Muscle layer of duodenum (tissue), 2 donors: ENCODE measurements around the gene RFTN1.

Experiments
- H3K27ac ChIP-seq: one replicate; pipeline ENCODE4 v1.7.0; 2013; ENCODE audit warnings: mild to moderate bottlenecking, low read length
- H3K27me3 ChIP-seq: one replicate; pipeline ENCODE4 v1.7.0; 2013; ENCODE audit warnings: low read depth, mild to moderate bottlenecking, control low read depth, low read length
- H3K36me3 ChIP-seq, 2 donors: one replicate each; pipeline ENCODE4 v1.7.0; 2013; ENCODE audit warnings: low read length in 2 of 2, control low read depth in 1 of 2, mild to moderate bottlenecking in 1 of 2; ENCODE audit not compliant: insufficient read depth in 2 of 2, control insufficient read depth in 1 of 2
- H3K4me1 ChIP-seq, 2 donors: one replicate each; pipeline ENCODE4 v1.7.0; 2013; ENCODE audit warnings: low read length in 2 of 2, mild to moderate bottlenecking in 2 of 2, control low read depth in 1 of 2, moderate library complexity in 1 of 2; ENCODE audit not compliant: insufficient read depth in 2 of 2, control insufficient read depth in 1 of 2
- H3K4me3 ChIP-seq, 2 donors: one replicate each; pipeline ENCODE4 v1.7.0; 2013; ENCODE audit warnings: low read length in 2 of 2, low read depth in 1 of 2, mild to moderate bottlenecking in 1 of 2
- H3K9me3 ChIP-seq, 2 donors: one replicate each; pipeline ENCODE4 v1.7.0; 2013; ENCODE audit warnings: low read length in 2 of 2, control low read depth in 1 of 2, mild to moderate bottlenecking in 1 of 2; ENCODE audit not compliant: control insufficient read depth in 1 of 2
- donor health status: healthy.

The RFTN1 gene, protein sequence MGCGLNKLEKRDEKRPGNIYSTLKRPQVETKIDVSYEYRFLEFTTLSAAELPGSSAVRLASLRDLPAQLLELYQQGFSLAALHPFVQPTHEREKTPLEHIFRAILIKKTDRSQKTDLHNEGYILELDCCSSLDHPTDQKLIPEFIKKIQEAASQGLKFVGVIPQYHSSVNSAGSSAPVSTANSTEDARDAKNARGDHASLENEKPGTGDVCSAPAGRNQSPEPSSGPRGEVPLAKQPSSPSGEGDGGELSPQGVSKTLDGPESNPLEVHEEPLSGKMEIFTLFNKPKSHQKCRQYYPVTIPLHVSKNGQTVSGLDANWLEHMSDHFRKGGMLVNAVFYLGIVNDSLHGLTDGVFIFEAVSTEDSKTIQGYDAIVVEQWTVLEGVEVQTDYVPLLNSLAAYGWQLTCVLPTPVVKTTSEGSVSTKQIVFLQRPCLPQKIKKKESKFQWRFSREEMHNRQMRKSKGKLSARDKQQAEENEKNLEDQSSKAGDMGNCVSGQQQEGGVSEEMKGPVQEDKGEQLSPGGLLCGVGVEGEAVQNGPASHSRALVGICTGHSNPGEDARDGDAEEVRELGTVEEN

DNA sequence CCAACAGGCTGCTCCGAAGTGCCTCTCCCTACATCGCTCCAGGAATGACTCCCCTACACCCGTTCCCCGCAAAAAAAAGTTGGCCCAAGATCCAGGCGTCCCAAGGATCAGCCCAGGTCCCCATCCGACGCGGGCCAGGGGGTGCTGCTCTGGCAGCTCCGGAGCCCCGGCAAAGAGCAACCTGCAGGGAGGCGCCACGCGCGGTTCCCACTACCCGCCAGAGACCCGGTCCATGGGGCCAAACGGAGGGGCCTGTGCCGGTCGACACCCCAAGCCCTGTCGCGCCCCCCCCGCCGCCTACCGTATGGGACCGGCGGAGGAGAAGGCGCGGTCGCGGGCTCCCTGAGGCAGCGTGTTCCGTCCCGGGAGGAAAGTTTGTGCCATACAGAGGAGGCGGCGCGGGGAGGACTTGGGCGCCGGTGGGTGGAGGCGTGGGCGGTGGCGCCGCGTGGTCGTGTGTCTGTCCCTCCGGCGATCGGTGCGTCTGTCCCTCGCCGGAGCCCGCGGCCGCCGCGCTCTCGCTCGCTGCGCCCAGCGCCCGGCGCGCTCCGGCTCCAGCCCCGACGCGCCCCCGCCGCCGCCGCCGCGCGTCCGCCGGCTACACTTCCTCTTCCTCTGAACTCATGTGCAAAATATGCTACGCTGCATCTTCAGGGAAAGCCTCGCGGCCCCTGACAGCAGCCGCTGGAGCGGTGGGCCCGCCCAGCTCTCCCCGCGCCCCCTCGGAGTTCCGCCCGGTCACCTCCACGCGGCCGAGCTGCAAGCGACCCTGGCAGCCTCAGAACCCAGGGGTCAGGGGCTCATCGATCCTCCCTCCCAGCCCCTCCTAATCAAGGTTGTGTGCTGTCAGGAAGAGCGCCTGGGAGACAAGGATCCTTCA lies at the start of gene RFTN1:
TSS of gene RFTN1 (minus strand) at position 559 of the 880 bp plus-strand sequence. CDS start 19,830 bp downstream, outside the sequence.
- H3K36me3 ChIP-seq: no peaks in the 10 kb centered on the region
- H3K9me3 ChIP-seq: no peaks in the 10 kb centered on the region
- peak within 1 kb of the TSS; percentile 53 for H3K27ac ChIP-seq
- no peaks in the 10 kb centered on the region for H3K27me3 ChIP-seq
- peak within 1 kb of the TSS; percentile 68 to 82 for H3K4me3 ChIP-seq
- H3K4me1 ChIP-seq: peaks cover 7 to 19% of the 10 kb centered on the region in 2 donors

DNA sequence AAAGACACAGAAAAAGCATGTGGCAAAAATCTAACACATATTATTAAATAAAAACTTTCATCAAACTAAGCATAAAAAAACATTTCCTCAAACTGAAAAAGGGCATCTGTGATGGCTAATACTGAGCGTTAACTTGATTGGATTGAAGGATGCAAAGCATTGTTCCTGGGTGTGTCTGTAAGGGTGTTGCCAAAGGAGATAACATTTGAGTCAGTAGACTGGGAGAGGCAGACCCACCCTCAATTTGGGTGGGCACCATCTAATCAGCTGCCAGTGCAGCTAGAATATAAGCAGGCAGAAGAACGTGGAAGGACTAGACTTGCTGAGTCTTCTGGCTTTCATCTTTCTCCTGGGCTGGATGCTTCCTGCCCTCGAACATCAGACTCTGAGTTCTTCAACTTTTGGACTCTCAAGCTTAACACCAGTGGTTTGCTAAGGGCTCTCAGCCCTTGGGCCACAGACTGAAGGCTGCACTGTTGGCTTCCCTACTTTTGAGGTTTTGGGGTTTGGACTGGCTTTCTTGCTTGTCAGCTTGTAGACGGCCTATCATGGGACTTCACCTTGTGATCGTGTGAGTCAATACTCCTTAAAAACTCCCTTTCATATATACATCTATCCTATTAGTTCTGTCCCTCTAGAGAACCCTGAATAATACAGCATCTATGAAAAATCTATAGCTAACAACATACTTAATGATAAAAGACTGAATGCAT lies 46.3 kb upstream of the RFTN1 start:
- Histone ChIP-seq H3K27ac (no peak overlapping the region), H3K4me1 (no peaks in the 10 kb centered on the region), H3K36me3 (no peaks in the 10 kb centered on the region), H3K4me3 (no peak overlapping the region), H3K9me3 (no peaks in the 10 kb centered on the region), H3K27me3 (no peaks in the 10 kb centered on the region)

DNA sequence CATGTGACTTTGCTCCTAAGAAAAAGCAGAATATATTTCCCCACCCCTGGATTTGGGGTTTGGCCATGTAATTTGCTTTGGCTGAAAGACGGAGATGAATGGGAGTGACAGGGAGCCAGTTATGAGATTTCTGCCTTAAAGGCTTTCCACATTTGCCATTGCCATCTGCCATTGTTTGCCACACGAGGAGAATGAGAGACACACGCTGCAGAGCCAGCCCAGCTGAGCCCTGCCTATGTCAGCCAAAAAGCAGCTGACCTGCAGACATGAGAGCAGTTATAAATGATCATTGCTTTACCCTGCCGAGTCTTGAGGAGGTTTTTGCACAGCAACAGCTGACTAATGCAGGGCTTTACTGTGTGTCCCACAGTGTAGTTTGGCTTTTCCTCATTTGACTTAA lies 40.6 kb upstream of the RFTN1 start:
- Histone ChIP-seq H3K9me3 (no peaks in the 10 kb centered on the region), H3K4me1 (peaks cover 0 to 5% of the 10 kb centered on the region in 2 donors), H3K27ac (no peak overlapping the region), H3K36me3 (no peaks in the 10 kb centered on the region), H3K4me3 (no peak overlapping the region), H3K27me3 (no peaks in the 10 kb centered on the region)

DNA sequence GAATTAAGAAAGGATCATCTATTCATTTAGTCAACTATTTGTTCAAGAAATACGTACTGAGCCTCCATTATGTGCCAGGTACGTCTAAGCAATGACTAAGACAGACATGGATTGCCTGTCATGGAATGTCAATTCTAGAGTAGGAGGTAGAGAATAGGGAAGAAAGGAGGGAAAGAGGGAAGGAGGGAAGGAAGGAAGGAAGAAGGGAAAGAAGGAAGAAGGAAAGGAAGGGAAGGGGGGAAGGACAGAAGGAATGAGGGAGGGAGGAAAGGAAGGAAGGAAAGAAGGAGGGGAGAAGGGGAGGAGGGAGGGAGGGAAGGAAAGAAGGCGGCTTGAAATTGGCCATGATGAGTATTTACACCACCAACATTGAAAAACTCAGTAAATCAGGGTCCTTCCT lies 39.3 kb upstream of the RFTN1 start:
- Histone ChIP-seq H3K27me3 (no peaks in the 10 kb centered on the region), H3K4me3 (no peak overlapping the region), H3K27ac (no peak overlapping the region), H3K4me1 (peaks cover 0 to 5% of the 10 kb centered on the region in 2 donors), H3K9me3 (no peaks in the 10 kb centered on the region), H3K36me3 (no peaks in the 10 kb centered on the region)

DNA sequence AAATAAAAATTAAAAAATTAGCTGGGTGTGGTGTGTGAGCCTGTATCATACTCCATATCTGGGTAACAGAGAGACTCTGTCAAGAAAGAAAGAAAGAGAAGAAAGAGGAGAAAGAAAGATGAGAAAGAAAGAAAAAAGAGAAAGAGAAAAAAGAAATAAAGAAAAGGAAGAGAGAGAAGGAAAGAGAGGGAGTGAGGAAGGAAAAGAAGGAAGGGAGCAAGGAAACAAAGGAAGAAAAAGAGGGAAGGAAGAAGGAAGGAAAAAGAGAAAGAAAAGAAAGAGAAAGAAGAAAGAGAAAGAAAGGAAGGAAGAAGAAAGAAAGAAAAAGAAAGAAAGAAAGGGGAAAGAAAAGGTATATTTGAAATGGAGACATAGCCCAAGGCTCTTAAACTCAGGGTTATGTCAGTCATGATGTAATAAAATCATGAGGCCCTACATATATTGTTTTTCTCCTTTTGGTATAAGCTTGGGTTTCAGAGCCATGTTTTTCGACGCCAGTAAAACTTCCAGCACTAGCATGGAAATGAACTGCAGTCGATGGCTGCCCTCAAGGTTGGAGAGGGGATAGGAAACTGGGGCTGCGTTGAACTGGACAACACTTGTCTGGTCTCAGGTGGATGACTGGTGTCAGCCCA lies 38.0 kb upstream of the RFTN1 start:
- no peak overlapping the region for H3K4me3 ChIP-seq
- no peak overlapping the region for H3K27ac ChIP-seq
- H3K36me3 ChIP-seq: no peaks in the 10 kb centered on the region
- H3K27me3 ChIP-seq: no peaks in the 10 kb centered on the region
- H3K9me3 ChIP-seq: no peaks in the 10 kb centered on the region
- peaks cover 0 to 5% of the 10 kb centered on the region in 2 donors for H3K4me1 ChIP-seq

DNA sequence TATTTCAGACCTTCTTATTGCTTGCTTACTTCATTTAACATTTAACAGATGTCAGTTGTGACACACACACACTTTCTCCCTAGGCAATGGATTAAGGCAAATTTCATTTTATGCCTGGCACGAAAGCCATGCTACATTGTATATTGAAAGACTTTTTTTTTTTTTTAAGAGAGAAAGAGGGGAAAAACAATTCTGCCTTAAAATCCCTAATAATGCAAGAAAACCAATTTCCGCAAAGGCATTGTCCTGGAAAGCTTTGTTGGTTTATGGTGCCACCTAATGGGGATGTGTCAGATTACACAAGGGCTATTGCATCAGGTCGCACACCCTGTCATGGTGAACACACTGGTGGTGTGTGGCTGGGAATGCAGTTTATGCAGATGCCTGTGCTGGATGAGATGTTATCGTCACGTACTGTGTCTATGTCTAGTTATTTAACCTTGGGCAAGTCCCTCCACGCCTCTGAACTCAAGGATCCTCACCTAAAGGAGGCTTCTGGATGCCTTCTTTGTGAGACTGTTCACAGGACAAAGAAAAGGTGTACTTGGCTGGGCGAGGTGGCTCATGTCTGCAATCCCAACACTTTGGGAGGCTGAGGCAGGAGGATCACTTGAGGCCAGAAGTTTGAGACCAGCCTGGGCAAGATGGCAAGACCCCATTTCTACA lies 37.3 kb upstream of the RFTN1 start:
- no peak overlapping the region for H3K27ac ChIP-seq
- H3K4me1 ChIP-seq: peaks cover 0 to 5% of the 10 kb centered on the region in 2 donors
- no peaks in the 10 kb centered on the region for H3K27me3 ChIP-seq
- no peaks in the 10 kb centered on the region for H3K36me3 ChIP-seq
- peak overlapping the region in 1 of 2 donors; percentile 8 for H3K4me3 ChIP-seq
- H3K9me3 ChIP-seq: no peaks in the 10 kb centered on the region

DNA sequence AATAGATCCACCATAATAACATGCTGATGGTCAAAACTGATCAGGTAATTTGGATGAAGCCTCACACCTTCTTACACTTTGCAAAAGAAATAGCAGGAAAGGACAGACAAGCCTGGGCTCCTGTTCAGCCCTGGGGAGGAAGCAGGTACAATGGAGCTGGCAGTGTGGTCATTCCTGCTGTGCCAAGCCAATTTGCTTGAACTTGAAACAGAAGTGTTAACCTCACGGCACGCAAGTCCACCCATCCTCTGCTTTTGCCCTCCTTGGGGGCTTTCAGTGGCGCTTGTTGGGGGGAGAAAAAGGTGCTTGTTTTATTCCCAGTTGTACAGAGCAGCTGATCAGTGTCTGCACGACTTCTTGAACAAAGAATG lies 36.8 kb upstream of the RFTN1 start:
- no peak overlapping the region for H3K27ac ChIP-seq

DNA sequence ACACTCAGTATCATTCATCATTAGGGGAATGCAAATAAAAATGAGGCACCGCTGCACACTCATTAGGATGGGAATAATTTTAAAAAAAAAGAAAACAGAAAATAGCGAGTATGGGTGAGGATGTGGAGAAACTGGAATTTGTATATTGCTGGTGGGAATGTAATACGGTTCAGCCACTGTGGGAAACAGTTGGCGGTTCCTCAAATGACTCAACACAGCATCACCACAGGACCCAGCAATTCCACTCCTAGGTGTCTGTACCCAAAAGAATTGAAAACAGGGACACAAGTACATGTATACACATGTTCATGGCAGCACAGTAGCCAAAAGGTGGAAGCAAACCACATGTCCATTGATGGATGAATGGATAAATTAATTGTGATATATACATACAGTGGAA lies 35.2 kb upstream of the RFTN1 start:
- Histone ChIP-seq H3K9me3 (no peaks in the 10 kb centered on the region), H3K4me1 (peaks cover 0 to 5% of the 10 kb centered on the region in 2 donors)

More for the DNA sequence above, 36.8 kb upstream of the RFTN1 start:
- H3K4me3 ChIP-seq: peak overlapping the region in 1 of 2 donors; percentile 8
- H3K27me3 ChIP-seq: no peaks in the 10 kb centered on the region
- H3K36me3 ChIP-seq: no peaks in the 10 kb centered on the region
- H3K9me3 ChIP-seq: no peaks in the 10 kb centered on the region
- peaks cover 0 to 5% of the 10 kb centered on the region in 2 donors for H3K4me1 ChIP-seq

DNA sequence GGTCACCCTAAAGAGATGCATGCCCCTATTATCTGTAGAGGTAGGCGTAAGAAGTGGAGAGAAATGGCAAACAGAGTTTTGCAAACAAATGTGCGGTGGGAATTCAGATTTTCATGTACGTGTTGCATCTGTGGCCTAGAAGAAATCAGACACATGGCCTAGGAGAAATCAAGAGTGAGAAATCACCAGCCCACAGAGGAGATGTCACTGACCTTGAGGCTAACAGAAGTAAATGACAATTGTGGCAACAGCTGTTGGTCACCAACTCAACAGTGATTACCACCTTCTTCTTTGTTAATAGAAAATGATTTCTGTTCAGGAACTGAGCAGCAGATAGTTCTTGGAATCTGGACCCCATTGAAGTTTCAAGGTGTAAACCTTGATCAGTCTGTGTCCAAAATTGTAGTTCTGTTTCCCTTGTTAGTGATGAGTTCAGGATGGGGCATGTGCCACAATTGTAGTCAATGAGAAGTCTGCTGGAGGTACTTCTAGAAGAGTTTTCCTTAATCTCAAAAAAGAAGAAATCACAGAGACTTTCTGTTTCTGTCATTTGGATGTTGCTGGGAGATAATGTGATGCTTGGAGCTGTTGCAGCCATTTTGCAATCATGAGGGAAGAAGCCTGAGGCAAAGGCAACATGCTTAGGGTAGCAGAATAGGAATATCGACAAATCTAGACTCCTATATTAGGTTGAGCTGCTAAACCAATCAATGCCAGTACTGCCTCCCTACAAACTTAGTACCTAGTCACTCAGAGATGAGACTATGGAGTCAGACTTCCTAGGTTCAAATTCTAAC lies 34.3 kb upstream of the RFTN1 start:
- no peaks in the 10 kb centered on the region for H3K36me3 ChIP-seq
- no peaks in the 10 kb centered on the region for H3K9me3 ChIP-seq
- no peaks in the 10 kb centered on the region for H3K27me3 ChIP-seq
- no peak overlapping the region for H3K4me3 ChIP-seq
- H3K27ac ChIP-seq: no peak overlapping the region
- peaks cover 0 to 5% of the 10 kb centered on the region in 2 donors for H3K4me1 ChIP-seq

More for the DNA sequence above, 35.2 kb upstream of the RFTN1 start:
- no peaks in the 10 kb centered on the region for H3K27me3 ChIP-seq
- H3K36me3 ChIP-seq: no peaks in the 10 kb centered on the region
- H3K4me3 ChIP-seq: no peak overlapping the region
- H3K27ac ChIP-seq: no peak overlapping the region
